Erythroblast (primary cell): ENCODE measurements around the gene ST3GAL3.

ENCODE experiments used
- DNase-seq, 2 experiments: peaks; one replicate each; lab custom pipeline; 2025; lab: John Stamatoyannopoulos, UW
- GATA1 ChIP-seq: IDR thresholded peaks from 2 replicates; pipeline ENCODE4 v1.6.1; 2011; ENCODE audit warnings: low read depth, mild to moderate bottlenecking, control low read depth, low read length, moderate library complexity
- POLR2A ChIP-seq: IDR thresholded peaks from 2 replicates; pipeline ENCODE4 v1.6.1; 2011; ENCODE audit warnings: mild to moderate bottlenecking, low read length

ST3GAL3 gene

GRCh38 chr1:43799656-43800635, 92.6 kb downstream of the ST3GAL3 start:
- DNase-seq = no peak
- no peak for TF ChIP-seq POLR2A
- TF ChIP-seq GATA1 = no peak

DNA sequence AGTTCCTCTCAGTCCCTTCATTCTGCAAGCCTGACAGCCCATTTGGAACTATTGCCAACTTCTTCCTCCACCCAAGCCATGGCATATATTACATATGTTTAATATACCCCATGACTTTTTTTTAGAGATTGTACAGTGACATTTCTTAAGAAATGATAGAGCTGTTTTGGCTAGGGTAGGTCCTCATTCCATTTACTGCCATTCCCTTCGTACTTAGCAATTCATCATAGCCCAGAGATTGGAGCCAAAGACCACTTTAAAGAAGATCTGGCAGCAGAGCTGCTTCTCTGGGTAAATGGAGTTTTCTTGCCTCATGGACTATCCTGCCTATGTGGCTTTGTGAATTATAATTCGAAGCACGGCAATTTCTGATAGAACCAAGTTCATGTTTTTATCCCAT, 93.4 kb downstream of the ST3GAL3 start:
- no peak for TF ChIP-seq GATA1
- TF ChIP-seq POLR2A = no peak
- no peak for DNase-seq

- DNase-seq = no peak
- TF ChIP-seq GATA1 = no peak
- no peak for TF ChIP-seq POLR2A
Observed at GRCh38 chr1:43801203-43801602, 93.9 kb downstream of the ST3GAL3 start.

DNA sequence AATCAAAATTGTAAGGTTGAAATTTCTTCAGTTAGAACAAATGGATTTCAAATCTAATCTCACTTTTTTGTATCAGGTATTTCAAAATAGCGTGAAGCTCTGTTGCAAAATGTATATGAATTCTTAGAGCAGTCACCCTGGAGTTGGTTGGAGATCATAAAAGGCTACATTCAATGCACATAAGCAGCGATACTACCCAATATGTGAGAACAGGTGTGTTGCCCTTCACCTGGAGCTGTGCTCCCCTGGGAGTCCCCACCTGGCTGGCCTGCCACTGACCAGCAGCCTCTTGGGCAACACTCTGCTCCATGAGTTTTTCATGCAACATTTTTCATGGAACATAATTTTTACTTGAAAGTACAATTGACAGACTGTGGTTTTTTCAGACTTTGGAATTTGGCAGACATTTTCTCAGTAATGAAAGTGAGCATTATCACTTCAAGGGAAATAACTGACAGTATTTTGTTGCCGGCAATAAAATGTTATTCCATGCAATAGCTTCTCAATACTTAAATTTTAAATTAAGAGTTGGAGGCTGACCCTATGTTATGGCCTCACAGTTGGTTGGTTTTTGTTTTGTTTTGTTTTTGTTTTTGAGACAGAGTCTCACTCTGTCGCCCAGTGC, 95.1 kb downstream of the ST3GAL3 start:
- no peak for DNase-seq
- TF ChIP-seq POLR2A (no peak), GATA1 (no peak)

DNA sequence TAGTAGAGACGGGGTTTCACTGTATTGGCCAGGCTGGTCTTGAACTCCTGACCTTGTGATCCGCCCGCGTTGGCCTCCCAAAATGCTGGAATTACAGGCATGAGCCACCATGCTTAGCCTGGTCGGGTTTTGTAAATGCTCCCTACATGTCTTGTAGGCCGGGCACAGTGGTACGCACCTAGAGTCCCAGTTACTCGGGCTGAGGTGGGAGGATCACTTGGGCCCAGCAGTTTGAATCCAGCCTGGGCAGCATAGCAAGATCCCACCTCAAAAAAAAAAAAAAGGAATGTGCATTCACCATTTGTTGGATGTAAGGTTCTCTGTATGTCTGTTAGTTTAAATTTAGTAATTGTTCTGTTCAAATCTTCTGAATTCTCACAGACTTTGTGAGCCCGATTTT, 95.8 kb downstream of the ST3GAL3 start:
- no peak for DNase-seq
- TF ChIP-seq POLR2A (no peak), GATA1 (no peak)

DNA sequence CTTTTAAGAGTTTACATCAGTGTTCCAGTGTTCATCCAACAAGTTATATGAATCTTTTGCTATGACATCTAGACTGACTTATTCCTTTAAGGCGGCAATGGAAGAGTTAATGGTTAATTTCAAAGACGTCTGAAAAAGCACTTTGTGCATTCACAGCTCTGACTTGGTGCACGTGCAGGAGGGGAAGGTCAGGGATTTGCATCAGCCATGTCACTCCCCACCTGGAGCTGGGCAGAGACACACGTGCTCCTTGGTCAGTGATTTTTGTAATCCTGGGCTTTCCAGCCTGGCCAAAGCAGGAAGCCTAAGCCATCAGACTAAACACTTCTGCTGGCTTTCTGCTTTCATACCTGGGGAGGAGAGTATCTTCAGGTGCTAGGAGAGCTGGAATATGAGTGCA, 96.3 kb downstream of the ST3GAL3 start:
- no peak for DNase-seq
- no peak for TF ChIP-seq GATA1
- TF ChIP-seq POLR2A = no peak

GRCh38 chr1:43804569-43804968, 97.2 kb downstream of the ST3GAL3 start:
- TF ChIP-seq GATA1 (no peak), POLR2A (no peak)
- DNase-seq = no peak

DNA sequence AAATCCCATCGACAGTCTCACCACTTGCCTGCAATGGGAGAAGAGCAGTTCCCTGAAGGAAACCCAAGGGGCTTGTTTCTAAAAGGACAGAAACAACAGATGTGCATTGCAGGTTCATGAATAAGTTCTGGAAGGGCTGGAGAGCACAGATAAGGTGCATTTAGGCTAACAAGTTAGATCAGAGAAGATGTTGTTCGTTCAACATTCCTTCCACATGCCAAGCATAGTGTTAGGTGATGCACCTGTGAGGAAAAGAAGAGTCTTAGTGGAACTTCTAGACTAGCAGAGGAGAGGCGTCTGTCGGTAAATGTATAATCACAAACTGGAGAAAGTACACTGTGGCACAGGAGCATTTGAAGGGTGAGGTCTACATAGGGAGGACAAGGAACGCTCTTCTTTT, 98.0 kb downstream of the ST3GAL3 start:
- DNase-seq = no peak
- TF ChIP-seq POLR2A = no peak
- no peak for TF ChIP-seq GATA1

DNA sequence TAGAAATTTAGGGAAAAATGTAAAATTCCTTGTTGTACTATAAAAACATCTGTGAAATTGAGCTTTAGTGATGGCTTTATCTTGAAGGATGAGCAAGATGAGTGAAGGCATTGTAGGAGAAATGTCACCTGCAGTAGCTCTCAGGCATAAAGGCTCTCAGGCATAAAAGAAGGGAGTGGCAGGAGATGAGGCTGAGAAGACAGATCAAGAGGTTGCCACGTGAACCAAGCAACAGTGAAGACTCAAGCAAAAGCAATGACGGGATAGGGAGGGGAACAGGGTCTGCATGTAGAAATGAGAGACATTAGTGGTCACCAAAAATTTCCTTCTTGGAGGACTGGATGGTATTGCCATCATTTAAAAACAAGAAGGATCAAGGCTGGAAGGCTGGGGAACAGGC, 98.8 kb downstream of the ST3GAL3 start:
- DNase-seq = no peak
- TF ChIP-seq GATA1 = no peak
- no peak for TF ChIP-seq POLR2A

DNA sequence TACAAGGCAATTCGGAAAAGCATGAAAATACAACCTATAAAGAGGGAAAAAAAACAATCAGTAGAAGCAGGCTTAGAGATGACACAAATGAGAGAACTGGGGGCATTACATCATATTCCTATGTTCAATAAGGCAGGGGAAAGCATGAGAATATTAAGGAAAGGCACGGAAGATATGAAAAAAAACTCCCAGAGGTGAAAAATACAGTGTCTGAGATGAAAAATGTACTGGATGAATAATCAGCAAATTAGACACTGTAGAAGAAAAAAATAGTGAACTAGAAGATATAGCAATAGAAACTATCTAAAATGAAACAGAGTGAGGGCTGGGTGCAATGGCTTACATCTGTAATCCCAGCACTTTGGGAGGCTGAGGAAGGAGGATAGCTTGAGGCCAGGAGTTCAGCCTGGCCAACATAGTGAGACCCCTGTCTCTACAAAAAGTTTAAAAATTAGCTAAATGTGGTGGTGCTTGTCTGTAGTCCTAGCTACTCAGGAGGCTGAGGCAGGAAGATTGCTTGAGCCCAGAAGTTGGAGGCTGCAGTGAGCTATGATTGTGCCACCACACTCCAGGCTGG, 101.8 kb downstream of the ST3GAL3 start:
- DNase-seq = no peak
- no peak for TF ChIP-seq GATA1
- no peak for TF ChIP-seq POLR2A

DNA sequence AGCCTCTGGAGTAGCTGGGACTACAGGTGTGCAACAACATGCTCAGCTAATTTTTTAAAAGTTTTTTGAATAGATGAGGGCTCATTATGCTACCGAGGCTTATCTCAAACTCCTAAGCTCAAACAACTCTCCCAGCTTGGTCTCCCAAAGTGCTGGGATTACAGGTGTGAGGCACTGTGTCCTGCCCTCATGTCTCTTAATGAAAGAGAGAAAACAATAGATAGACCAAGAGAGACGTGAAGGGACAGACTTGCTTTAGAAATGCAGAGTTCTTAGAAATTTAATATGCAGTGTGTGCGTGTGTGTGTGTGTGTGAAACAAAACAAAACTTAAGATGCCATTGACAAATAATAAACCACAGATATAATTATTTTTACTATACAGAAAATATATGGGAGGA, 105.2 kb downstream of the ST3GAL3 start:
- no peak for TF ChIP-seq POLR2A
- TF ChIP-seq GATA1 = no peak
- no peak for DNase-seq

DNA sequence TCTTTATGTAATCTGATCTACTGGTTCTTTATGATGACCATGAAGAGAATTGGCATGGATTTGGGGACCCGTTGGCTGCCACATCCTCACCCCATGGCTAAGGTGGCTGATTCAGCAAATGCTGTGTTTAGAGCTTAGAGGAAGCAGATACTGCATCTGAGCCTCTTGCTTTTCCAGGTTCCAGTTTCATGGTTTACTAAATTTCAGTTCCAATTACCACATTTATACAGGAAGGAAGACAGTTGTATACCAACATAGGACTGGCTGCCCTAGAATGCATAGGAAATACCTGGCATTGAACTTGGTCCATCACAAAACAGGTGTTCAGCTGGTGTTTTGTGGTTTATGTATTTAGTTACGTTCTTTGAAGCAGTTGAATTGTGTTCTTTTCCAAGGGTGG, 107.1 kb downstream of the ST3GAL3 start:
- no peak for TF ChIP-seq GATA1
- TF ChIP-seq POLR2A = no peak
- DNase-seq = no peak

- DNase-seq = no peak
- TF ChIP-seq GATA1 (no peak), POLR2A (no peak)
Observed at GRCh38 chr1:43817304-43817939, 110.1 kb downstream of the ST3GAL3 start.

DNA sequence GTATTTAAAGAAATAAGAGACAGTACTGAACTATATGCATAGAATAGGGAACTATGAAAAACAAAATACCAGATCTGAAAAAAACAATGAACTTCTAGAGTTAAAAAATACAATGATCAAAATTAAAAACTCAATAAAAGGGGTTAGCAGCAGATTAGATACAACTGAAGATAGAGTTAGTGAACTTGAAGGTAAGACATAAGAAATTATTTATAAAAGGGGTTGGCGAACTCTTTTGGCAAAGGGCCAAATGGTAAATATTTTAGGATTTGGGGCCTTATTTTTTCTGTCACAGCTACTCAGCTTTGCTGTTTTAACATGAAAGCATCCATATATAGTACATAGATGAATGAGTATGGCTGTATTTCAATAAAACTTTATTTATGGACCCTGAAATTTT, 111.4 kb downstream of the ST3GAL3 start:
- DNase-seq = peak; percentile 9 to 27
- TF ChIP-seq POLR2A (no peak), GATA1 (no peak)

GRCh38 chr1:43819357-43819756, 112.0 kb downstream of the ST3GAL3 start:
- TF ChIP-seq GATA1 (no peak), POLR2A (no peak)
- peak; percentile 21 to 34 for DNase-seq
